HG02588 (cell line): ENCODE measurements around the gene ACSS2.

ENCODE experiments used
- ATAC-seq: cut with Tn5 transposase; IDR thresholded peaks from one replicate; pipeline ENCODE4 v1.9.1; 2021; ENCODE audit warnings: mild to moderate bottlenecking, moderate library complexity; ENCODE audit not compliant: unreplicated experiment

The ACSS2 gene

GRCh38 chr20:34904202-34904621 is 27.8 kb downstream of the ACSS2 start:
- ATAC-seq = no peak

GRCh38 chr20:34907616-34908469 is 31.4 kb downstream of the ACSS2 start:
- no peak for ATAC-seq

GRCh38 chr20:34915131-34915530 is 38.7 kb downstream of the ACSS2 start:
- ATAC-seq = no peak

GRCh38 chr20:34915749-34916455 is 39.5 kb downstream of the ACSS2 start:
- ATAC-seq = no peak

GRCh38 chr20:34916774-34917354 is 40.5 kb downstream of the ACSS2 start:
- no peak for ATAC-seq

GRCh38 chr20:34920055-34920454 is 43.6 kb downstream of the ACSS2 start:
- no peak for ATAC-seq

- no peak for ATAC-seq
These were observed 45.0 kb downstream of the ACSS2 start for GRCh38 chr20:34921436-34921835.

GRCh38 chr20:34922654-34923381 is 46.4 kb downstream of the ACSS2 start:
- ATAC-seq = no peak

- no peak for ATAC-seq
These were observed 47.0 kb downstream of the ACSS2 start for GRCh38 chr20:34923414-34923813.

GRCh38 chr20:34925341-34925740 is 48.9 kb downstream of the ACSS2 start:
- no peak for ATAC-seq

- no peak for ATAC-seq
These were observed 49.6 kb downstream of the ACSS2 start for GRCh38 chr20:34925981-34926380.

GRCh38 chr20:34926581-34926980 is 50.2 kb downstream of the ACSS2 start:
- no peak for ATAC-seq

- ATAC-seq = no peak
These were observed 51.3 kb downstream of the ACSS2 start for GRCh38 chr20:34927736-34928135.

- ATAC-seq = no peak
These were observed 52.0 kb downstream of the ACSS2 start for GRCh38 chr20:34928411-34928810.

- ATAC-seq = no peak
These were observed 55.4 kb downstream of the ACSS2 start for GRCh38 chr20:34931771-34932170.

GRCh38 chr20:34938466-34939163 is 62.2 kb downstream of the ACSS2 start:
- ATAC-seq = no peak

- ATAC-seq = no peak
These were observed 63.7 kb downstream of the ACSS2 start for GRCh38 chr20:34940081-34940481.

GRCh38 chr20:34941226-34941625 is 64.8 kb downstream of the ACSS2 start:
- ATAC-seq = no peak

GRCh38 chr20:34942301-34942700 is 65.9 kb downstream of the ACSS2 start:
- ATAC-seq = no peak

- no peak for ATAC-seq
These were observed 67.6 kb downstream of the ACSS2 start for GRCh38 chr20:34943808-34944567.
